Adipose tissue (tissue), 3 donors: ENCODE data around the gene BTF3. TPM values are rescaled to one million over a fixed set of nuclear protein-coding genes. Genes with fewer than 3 reads are reported as not detected.
"Not testable (repeated sequence)": the region's sequence is repeated elsewhere in the genome, so short reads cannot be mapped to it uniquely, and the experiment has no call there.

ENCODE experiments used
- H3K27ac ChIP-seq: one replicate; pipeline ENCODE4 v1.5.1; 2013; ENCODE audit warnings: low read depth, low read length
- WGBS, 3 donors: extraction: QIAGEN DNeasy Blood & Tissue Kit; methylation state at CpG; one replicate each; pipeline ENCODE4 v1.1.7; 2013; 5-methylcytosine and 5-hydroxymethylcytosine counted together
- polyA plus RNA-seq, 3 donors: library from polyadenylated mRNA; stranded (reverse); fragments of 200-250 nt; gene quantifications; one replicate each; pipeline ENCODE4 v1.2.3, GENCODE V29; 2013
- donor health status: healthy with polysubstance abuse.
- donor health status: Bipolar disorder and iron deficiency.
- donor health status: healthy.

BTF3 gene
- polyA plus RNA-seq, 3 donors: 398 to 993 (median 677) TPM

- no peak overlapping the region for H3K27ac ChIP-seq
- 73 to 89% (median 86%) methylated on average over 4 of the region's 4 CpGs for WGBS, 3 donors
Measured at GRCh38 chr5:73483676-73484075, 14.6 kb upstream of the BTF3 start.

GRCh38 chr5:73484511-73484910, 13.7 kb upstream of the BTF3 start:
- WGBS, 3 donors: 79 to 94% (median 90%) methylated on average over 1 of the region's 1 CpG
- no peak overlapping the region for H3K27ac ChIP-seq

GRCh38 chr5:73485715-73486114, 12.5 kb upstream of the BTF3 start:
- 86 to 92% (median 86%) methylated on average over 3 of the region's 3 CpGs for WGBS, 3 donors
- no peak overlapping the region for H3K27ac ChIP-seq

GRCh38 chr5:73486119-73486899, 11.9 kb upstream of the BTF3 start:
- WGBS, 3 donors: 67 to 80% (median 73%) methylated on average over 3 of the region's 3 CpGs
- no peak overlapping the region for H3K27ac ChIP-seq

- H3K27ac ChIP-seq: not testable (repeated sequence)
- 66 to 73% (median 68%) methylated on average over 4 of the region's 4 CpGs for WGBS, 3 donors
Measured at GRCh38 chr5:73487257-73487656, 11.0 kb upstream of the BTF3 start.

GRCh38 chr5:73487815-73488214, 10.4 kb upstream of the BTF3 start:
- WGBS, 3 donors: 82 to 83% (median 82%) methylated on average over 4 of the region's 4 CpGs
- no peak overlapping the region for H3K27ac ChIP-seq

- WGBS, 3 donors: 76 to 83% (median 81%) methylated on average over 3 of the region's 3 CpGs
- H3K27ac ChIP-seq: no peak overlapping the region
Measured at GRCh38 chr5:73488806-73489205, 9.4 kb upstream of the BTF3 start.

GRCh38 chr5:73490088-73490487, 8.2 kb upstream of the BTF3 start:
- no peak overlapping the region for H3K27ac ChIP-seq
- WGBS, 3 donors: 88 to 90% (median 90%) methylated on average over 2 of the region's 2 CpGs

GRCh38 chr5:73491155-73491554, 7.1 kb upstream of the BTF3 start:
- H3K27ac ChIP-seq: no peak overlapping the region
- 86 to 94% (median 88%) methylated on average over 1 of the region's 1 CpG for WGBS, 3 donors

GRCh38 chr5:73493421-73493820, 4.8 kb upstream of the BTF3 start:
- no peak overlapping the region for H3K27ac ChIP-seq
- 83 to 92% (median 90%) methylated on average over 3 of the region's 3 CpGs for WGBS, 3 donors

GRCh38 chr5:73494721-73495120, 3.5 kb upstream of the BTF3 start:
- H3K27ac ChIP-seq: no peak overlapping the region

GRCh38 chr5:73495772-73496335, 2.4 kb upstream of the BTF3 start:
- WGBS, 3 donors: 92 to 95% (median 95%) methylated on average over 4 of the region's 4 CpGs
- H3K27ac ChIP-seq: no peak overlapping the region

GRCh38 chr5:73496984-73497457, 1.2 kb upstream of the BTF3 start:
- no peak overlapping the region for H3K27ac ChIP-seq
- WGBS, 3 donors: 29 to 70% (median 67%) methylated on average over 1 of the region's 1 CpG

GRCh38 chr5:73497497-73498056, 665 bp upstream of the BTF3 start:
- H3K27ac ChIP-seq: no peak overlapping the region
- 26 to 55% (median 49%) methylated on average over 16 of the region's 16 CpGs for WGBS, 3 donors

GRCh38 chr5:73499187-73499586, 945 bp downstream of the BTF3 start:
- 5 to 9% (median 8%) methylated on average over 12 of the region's 12 CpGs for WGBS, 3 donors
- no peak overlapping the region for H3K27ac ChIP-seq

GRCh38 chr5:73499756-73500155, 1.5 kb downstream of the BTF3 start:
- H3K27ac ChIP-seq: no peak overlapping the region
- 62 to 85% (median 83%) methylated on average over 2 of the region's 2 CpGs for WGBS, 3 donors

GRCh38 chr5:73501406-73501805, 3.2 kb downstream of the BTF3 start:
- 91 to 96% (median 93%) methylated on average over 2 of the region's 2 CpGs for WGBS, 3 donors
- H3K27ac ChIP-seq: no peak overlapping the region

- WGBS, 3 donors: 87 to 94% (median 91%) methylated on average over 5 of the region's 5 CpGs
- H3K27ac ChIP-seq: no peak overlapping the region
Measured at GRCh38 chr5:73506459-73506955, 8.3 kb downstream of the BTF3 start.

GRCh38 chr5:73507062-73507461, 8.8 kb downstream of the BTF3 start:
- H3K27ac ChIP-seq: no peak overlapping the region
- WGBS, 3 donors: 48 to 53% (median 52%) methylated on average over 2 of the region's 2 CpGs

GRCh38 chr5:73508521-73508920, 10.3 kb downstream of the BTF3 start:
- H3K27ac ChIP-seq: not testable (repeated sequence)
- WGBS, 3 donors: 96 to 98% (median 97%) methylated on average over 26 of the region's 26 CpGs
